ENCODE results near the gene ZNF487. TPM values are rescaled to one million over a fixed set of nuclear protein-coding genes. Genes with fewer than 3 reads are reported as not detected.

Gene ZNF487
- total and polyA plus RNA-seq, 10 of the 15 experiments (the other 5 are each of a cell fraction or from before 2014, with no cell fraction given): 0.74 to 2.1 (median 1.1) TPM

DNA sequence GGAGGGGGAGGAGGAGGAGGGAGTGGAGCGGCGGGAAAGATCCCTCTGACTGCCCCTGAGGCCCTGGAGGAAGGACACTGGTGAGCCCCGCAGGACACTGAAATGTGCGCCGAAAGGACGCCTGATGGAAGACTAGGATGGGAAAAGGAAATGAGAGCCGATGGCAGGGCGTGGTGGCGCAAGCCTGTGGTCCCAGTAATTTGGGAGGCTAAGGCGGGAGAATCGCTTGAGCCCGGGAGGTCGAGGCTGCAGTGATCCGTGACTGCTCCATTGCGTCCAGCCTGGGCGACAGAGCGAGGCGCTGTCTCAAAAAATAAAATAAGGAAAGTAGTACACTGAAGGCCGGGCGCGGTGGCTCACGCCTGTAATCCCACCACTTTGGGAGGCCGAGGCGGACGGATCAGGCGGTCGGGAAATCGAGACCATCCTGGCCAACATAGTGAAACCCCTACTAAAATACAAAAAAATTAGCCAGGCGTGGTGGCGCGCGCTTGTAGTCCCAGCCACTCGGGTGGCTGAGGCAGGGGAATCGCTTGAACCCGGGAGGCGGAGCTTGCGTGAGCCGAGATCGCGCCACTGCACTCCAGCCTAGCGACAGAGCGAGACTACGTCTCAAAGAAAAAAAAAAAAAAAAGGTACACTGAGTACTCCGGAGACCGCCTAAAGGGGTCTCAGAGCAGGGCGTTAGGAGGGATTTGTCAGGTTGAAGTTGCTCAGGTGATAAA lies 27.4 kb upstream of the ZNF487 start:
- ChIA-PET SMC1A (ENCODE audit: uncharacterized antibody, unreplicated experiment) (interaction anchor here (0.9 to 2.3 kb wide), 2 partner anchors 9 to 10 kb away, joined by 3 to 9 read pairs; no protein-coding TSS in a partner anchor), RAD21 (ENCODE audit: unreplicated experiment) (interaction anchor here (1.0 to 1.4 kb wide), 2 partner anchors 10 to 14 kb away, joined by 3 to 5 read pairs; no protein-coding TSS in a partner anchor), POLR2A (interaction anchor here (0.6 to 1.7 kb wide), 6 partner anchors 9 to 198 kb away, joined by 3 to 10 read pairs (median 4); no protein-coding TSS in a partner anchor), CTCF (interaction anchor here (0.6 to 1.0 kb wide), 3 partner anchors 9 to 205 kb away, joined by 3 read pairs; no protein-coding TSS in a partner anchor)
- no peak for DNase-seq (ENCODE audit: low read depth, low spot score)
- H3K4me2 ChIP-seq (ENCODE audit: control insufficient read depth, insufficient read depth): peak overlapping the region; percentile 91
- peak overlapping the region; percentile 98 for H3K4me3 ChIP-seq
- intact Hi-C loops (cut with micrococcal nuclease; ENCODE audit: unreplicated experiment) (loop anchor here (1.0 to 5.0 kb wide), 4 partner anchors 9 to 272 kb away; partner anchors contain the start of genes CSGALNACT2 and ZNF487), in situ Hi-C loops (cut with MboI) (loop anchor here (10.0 to 25.0 kb wide), 4 partner anchors 272 to 1555 kb away; partner anchors contain the start of genes CSGALNACT2 and ZNF33B)
- peak overlapping the region; percentile 85 for H2AFZ ChIP-seq (ENCODE audit: control insufficient read depth, low read depth, low read length)
- H4K20me1 ChIP-seq (ENCODE audit: control insufficient read depth, insufficient read depth): 0 out of 2 replicates have a peak, but pooled peaks cover 4% of the 10 kb centered on the region
- BruUV-seq (replicated peaks): TSS peak; percentile 91
- peak; percentile 74 for FAIRE-seq
- H3K9me3 ChIP-seq (replicated peaks; ENCODE audit: control insufficient read depth, insufficient read depth, low read length): no peaks in the 10 kb centered on the region
- ATAC-seq: peak; percentile 45
- no peaks in the 10 kb centered on the region for H3K27me3 ChIP-seq (replicated peaks in 1 of 2; ENCODE audit: control insufficient read depth in 2 of 2, insufficient read depth in 2 of 2, low read length in 1 of 2)
- H3K36me3 ChIP-seq (ENCODE audit: control insufficient read depth in 2 of 2, insufficient read depth in 2 of 2, low read length in 1 of 2): no peaks in the 10 kb centered on the region
- under 1% methylated on average over 44 of the region's 46 CpGs for WGBS (ENCODE audit: insufficient coverage, insufficient replicate concordance, low lambda C conversion rate, missing lambda C conversion rate)
- H3K79me2 ChIP-seq (ENCODE audit: control insufficient read depth, insufficient read depth, low read length): peaks cover 52% of the 10 kb centered on the region
- H3K4me1 ChIP-seq (ENCODE audit: control insufficient read depth, insufficient read depth, low read length): no peaks in the 10 kb centered on the region
- peak overlapping the region; percentile 92 for H3K9ac ChIP-seq (ENCODE audit: control insufficient read depth, insufficient read depth, low read length)
- peak overlapping the region; percentile 95 for H3K27ac ChIP-seq (ENCODE audit: control insufficient read depth, insufficient read depth)
- TF ChIP-seq ZNF24 (IDR thresholded peaks at IDR 0.05) (no peak), ZBED1 (IDR thresholded peaks at IDR 0.05; ENCODE audit: borderline replicate concordance) (peak; percentile 43; the same call in 1 of the 2 replicates), FOXM1 (IDR thresholded peaks at IDR 0.05; ENCODE audit: low read depth, low read length) (no peak), NR2F1 (conservative IDR thresholded peaks at IDR 0.05) (peak; percentile 58), KLF5 (IDR thresholded peaks at IDR 0.05; ENCODE audit: partially characterized antibody) (peak; percentile 59), EP300 (IDR thresholded peaks at IDR 0.05; ENCODE audit: borderline replicate concordance in 1 of 2, control insufficient read depth in 1 of 2, low read depth in 2 of 2, low read length in 2 of 2) (no peak), IKZF2 (IDR thresholded peaks at IDR 0.05) (peak; percentile 64 to 70), USF1 (IDR thresholded peaks at IDR 0.05; ENCODE audit: borderline replicate concordance, extremely low read length, insufficient read depth, low read depth, low read length) (no peak), SMAD5 (IDR thresholded peaks at IDR 0.05; ENCODE audit: low read depth) (0 out of 2 replicates have a peak, but pooled peaks have one; percentile 58), CHD2 (IDR thresholded peaks at IDR 0.05; ENCODE audit: borderline replicate concordance, low read depth, low read length) (no peak), KAT2A (conservative IDR thresholded peaks at IDR 0.05; ENCODE audit: control insufficient read depth, low read depth, low read length) (no peak), JUNB (IDR thresholded peaks at IDR 0.05) (no peak), FOS (IDR thresholded peaks at IDR 0.05; ENCODE audit: borderline replicate concordance, extremely low read depth, insufficient read length) (no peak), STAT1 (conservative IDR thresholded peaks at IDR 0.05) (0 out of 2 replicates have a peak, but pooled peaks have one; percentile 64), CHD1 (IDR thresholded peaks at IDR 0.05; ENCODE audit: low read depth, low read length) (no peak)
- TF ChIP-seq, protein P1, sequence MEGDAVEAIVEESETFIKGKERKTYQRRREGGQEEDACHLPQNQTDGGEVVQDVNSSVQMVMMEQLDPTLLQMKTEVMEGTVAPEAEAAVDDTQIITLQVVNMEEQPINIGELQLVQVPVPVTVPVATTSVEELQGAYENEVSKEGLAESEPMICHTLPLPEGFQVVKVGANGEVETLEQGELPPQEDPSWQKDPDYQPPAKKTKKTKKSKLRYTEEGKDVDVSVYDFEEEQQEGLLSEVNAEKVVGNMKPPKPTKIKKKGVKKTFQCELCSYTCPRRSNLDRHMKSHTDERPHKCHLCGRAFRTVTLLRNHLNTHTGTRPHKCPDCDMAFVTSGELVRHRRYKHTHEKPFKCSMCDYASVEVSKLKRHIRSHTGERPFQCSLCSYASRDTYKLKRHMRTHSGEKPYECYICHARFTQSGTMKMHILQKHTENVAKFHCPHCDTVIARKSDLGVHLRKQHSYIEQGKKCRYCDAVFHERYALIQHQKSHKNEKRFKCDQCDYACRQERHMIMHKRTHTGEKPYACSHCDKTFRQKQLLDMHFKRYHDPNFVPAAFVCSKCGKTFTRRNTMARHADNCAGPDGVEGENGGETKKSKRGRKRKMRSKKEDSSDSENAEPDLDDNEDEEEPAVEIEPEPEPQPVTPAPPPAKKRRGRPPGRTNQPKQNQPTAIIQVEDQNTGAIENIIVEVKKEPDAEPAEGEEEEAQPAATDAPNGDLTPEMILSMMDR (IDR thresholded peaks at IDR 0.05 in 2 of 3, conservative IDR thresholded peaks at IDR 0.05 in 1 of 3; ENCODE audit: control insufficient read depth in 2 of 3, extremely low read depth in 1 of 3, insufficient read depth in 1 of 3, low read depth in 3 of 3, low read length in 3 of 3): 0 out of 6 replicates have a peak, but pooled peaks of 1 of the 3 experiments have one; percentile 0
- TF ChIP-seq, protein P2, sequence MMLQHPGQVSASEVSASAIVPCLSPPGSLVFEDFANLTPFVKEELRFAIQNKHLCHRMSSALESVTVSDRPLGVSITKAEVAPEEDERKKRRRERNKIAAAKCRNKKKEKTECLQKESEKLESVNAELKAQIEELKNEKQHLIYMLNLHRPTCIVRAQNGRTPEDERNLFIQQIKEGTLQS (IDR thresholded peaks at IDR 0.05; ENCODE audit: borderline replicate concordance, extremely low read depth, low read depth, low read length): no peak

All from GM12878 (cell line).